GM19438 (cell line): Measurements from ENCODE around the gene WDR4.
"Not testable (repeated sequence)": the region's sequence is repeated elsewhere in the genome, so short reads cannot be mapped to it uniquely, and the experiment has no call there.

Source experiments
- ATAC-seq: cut with Tn5 transposase; IDR thresholded peaks from one replicate; pipeline ENCODE4 v1.9.1; 2021; ENCODE audit warnings: low read depth; ENCODE audit not compliant: unreplicated experiment

The WDR4 gene

DNA sequence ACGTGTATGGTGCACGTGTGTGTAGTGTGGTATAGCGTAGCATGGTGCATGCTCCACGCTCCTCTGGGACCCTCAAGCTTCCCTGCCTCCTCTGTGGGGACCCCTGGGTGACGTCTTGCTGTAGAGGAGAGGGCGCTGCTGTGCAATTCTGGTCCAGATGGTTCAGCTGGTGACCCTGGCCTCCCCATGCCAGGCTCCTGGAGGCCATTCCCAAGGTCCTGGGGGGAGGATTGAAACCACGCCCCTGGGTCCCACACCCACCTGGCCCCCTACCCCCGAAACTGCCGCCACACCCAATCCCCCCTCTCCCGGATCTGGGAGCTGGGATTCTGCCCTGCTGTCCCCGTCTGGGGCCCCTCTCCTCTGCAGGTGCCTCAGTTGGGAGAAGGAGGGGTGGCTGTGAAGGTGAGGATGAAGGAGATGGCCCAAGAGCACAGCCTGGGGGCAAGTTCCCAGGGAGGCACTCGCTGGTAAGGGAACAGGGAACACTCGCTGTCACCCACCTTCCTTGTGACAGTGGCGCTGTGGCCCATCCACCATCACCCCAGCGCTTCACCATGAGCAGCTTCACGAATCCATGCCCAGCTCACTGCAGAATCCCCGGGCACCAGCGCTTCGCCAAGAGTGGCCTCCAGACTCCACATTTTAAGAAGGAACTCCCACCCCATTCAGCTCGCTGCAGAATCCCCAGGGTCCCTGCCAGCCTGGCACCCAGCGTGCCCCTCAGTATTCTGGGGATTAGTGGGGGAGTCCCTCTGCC, 38.0 kb downstream of the WDR4 start:
- ATAC-seq: no peak

DNA sequence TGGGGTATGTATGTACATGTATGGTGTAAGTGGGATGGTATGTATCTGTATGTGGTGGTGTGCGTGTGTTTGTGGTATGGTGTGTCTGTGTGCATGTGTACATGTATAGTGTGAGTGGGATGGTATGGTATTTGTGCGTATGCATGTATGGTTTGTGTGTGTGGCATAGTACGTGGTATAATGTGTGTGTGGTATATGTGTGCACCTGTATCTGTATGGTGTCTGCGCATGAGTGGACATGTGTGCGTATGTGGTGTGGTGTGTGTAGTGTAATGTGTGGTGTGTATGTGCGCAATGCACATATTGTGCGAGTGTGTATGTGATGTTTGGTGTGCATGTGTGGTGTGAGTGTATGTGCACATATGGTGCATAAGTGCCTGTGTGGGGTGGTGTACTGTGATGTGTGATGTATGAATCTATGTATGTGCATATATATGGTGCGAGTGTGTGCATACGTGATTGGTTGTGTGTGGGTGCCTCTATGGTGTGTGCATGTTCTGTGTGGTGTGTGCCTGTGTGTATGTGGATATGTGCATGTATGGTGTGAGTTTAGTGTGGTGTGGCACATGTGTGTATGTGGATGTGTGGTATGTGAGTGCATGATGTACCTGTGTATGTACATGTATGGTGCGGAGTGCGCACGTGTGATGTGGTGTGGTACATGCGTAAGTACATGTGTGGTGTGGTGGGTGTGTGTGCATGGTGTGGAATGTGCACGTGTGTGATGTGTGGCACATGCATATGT, 38.8 kb downstream of the WDR4 start:
- ATAC-seq: no peak

DNA sequence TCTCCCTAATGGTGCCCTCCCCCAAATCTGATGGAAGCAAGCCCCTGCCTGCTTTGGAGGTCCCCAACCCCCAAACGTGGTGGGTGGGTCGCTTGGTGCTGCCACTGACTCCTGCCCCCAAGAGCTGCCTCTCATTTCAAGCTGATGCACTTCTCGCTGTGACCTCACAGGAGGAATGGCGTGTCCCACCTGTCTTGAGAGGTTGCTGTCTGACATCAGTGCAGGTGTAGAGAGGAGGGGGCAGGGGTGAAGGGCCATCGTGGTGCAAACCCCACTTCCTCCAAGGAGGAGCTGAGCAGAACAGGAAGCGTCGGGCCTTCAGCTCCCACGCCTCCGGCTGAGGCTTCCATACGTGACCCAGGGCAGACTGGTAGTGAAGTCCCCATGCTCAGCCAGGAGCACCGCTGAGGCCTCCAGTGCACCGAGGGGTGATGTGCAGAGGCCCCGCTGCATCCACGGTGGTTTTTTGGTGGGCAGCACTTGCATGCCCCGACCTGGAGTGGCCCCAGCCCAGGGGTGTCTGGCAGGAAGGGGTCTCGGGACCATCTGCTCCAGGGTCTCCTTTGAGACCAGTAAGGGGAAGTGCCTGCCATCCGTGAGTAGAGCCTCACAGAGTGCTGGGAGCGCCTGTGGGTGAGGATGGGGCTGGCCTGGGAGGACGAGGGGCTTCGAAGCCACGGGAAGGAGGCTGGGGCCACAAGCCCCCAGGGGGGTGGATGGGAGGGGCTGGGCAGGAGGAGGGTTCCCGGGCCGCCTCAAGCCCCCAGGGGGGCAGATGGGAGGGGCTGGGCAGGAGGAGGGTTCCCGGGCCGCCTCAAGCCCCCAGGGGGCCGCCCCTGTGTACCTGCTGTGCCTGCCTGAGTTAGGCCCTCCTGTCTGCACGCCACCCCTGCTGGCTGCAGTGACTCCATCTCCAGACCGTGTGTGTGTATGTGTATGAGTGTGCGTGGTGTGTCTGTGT, 39.8 kb downstream of the WDR4 start:
- no peak for ATAC-seq

DNA sequence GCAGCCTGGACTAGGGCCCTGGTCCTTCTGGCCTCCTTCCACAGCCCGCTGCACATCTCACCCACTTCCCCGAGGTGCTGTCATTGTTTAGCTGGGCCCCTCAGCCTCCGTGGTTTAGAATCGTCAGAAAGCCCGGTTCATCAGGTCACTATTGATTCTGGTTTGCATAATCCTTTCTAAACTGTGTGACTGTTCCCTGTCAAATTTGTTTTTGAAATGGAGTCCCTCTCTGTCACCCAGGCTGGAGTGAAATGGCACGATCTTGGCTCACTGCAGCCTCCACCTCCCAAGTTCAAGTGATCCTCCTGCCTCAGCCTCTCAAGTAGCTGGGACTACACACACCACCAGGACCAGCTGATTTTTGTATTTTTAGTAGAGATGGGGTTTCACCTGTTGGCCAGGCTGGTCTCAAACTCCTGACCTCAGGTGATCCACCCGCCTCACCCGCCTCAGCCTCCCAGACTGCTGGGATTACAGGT, 41.1 kb downstream of the WDR4 start:
- ATAC-seq: not testable (repeated sequence)

DNA sequence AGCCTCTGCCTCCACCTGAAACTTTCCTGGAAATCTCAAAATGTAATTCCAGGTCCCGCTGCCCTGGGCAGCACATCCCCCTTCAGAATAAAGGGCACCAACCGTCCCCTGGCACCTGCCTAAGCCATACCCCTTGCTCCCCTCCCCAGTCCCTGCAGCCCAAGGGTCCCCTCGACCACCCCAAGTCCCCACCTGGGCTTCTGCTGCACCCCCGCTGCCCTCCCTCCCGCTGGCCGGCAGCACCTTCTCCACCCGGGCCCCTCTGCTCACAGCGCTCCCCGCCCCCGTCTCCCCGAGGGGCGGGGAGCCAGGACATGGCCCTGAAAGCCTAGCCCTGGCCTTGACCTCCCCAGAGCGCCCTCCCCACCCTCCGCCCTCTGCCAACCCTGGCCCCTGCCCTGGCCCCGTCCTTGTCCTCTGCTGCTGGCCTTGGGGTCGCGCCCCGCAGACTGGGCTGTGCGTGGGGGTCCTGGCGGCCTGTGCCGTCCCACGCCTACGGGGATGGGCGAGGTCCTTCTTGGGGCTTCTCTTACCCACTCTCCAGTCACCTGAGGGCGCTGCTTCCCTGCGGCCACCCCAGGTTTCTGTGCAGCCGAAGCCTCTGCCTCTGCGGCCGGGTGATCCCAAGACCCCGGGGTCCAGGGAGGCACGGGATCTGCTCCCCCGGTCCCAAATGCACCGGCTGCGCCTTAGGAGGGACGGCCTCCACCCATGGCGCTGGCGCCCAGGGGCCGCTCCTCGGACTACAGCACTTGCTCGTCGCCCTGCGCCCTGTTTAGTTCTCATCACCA, 41.7 kb downstream of the WDR4 start:
- ATAC-seq: no peak

DNA sequence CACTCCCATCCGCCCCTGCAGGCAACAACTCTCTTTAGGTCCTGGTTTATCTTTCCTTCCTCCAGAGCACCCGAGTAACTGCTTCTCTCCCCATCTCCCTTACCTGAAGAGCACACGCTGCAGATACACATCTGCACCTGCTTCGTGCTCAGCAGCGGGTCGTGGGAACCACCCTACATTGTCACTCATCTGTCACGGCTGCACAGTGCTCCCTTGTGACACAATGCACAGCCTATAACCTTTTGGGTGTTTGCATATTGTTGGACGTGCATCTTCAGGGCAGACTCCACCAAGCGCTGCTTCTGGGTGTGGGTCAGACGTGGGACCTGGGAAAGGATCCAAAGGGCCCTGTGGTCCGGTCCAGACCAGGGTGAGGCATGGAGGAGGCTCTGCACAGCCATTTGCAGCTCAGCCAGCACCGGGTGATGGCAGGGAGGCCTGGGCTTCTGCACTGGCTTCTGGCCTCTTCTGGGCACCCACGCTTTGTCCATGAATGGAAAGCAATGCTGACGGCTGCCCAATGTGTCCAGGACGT, 42.5 kb downstream of the WDR4 start:
- no peak for ATAC-seq

DNA sequence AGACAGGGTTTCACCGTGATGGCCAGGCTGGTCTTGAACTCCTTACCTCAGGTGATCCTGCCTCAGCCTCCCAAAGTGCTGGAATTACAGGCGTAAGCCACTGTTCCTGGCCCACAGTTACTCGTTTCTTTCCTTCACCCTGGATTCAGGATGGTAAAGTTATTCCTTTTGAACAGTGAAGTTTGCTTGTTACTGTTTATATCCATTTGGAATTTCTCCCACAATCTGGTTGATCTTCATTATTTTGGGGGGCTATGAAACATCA, 43.0 kb downstream of the WDR4 start:
- ATAC-seq: no peak

DNA sequence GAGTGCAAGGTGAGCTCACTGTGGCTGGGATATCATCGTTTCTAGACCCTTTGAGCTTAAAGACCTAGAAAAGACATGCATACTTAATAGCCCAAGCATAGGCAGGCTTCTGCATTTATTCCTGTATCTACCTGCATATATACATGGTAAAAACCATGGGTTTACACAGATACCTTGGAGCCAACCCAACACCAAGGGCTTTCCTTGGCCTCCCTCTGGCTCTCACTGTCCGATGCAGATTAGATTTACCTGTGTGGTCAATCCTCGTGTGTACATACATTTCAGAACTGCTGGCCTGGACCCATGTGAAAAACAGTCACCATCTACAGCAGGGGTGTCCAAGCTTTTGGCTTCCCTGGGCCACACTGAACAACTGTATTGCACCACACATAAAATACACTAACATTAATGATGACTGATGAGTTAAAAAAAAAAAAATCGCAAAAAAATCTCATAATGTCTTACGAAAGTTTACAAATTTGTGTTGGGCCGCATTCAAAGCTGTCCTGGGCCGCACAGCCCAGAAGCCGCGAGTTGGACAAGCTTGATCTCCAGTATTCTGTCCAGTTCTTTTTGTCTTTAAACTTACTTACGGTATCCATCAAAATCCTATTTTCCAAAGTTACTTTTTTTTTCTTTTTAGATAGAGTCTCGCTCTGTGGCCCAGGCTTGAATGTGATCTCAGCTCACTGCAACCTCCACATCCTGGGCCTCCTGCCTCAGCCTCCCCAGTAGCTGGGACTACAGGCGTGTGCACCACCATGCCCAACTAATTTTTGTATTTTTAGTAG, 43.5 kb downstream of the WDR4 start:
- ATAC-seq: no peak

DNA sequence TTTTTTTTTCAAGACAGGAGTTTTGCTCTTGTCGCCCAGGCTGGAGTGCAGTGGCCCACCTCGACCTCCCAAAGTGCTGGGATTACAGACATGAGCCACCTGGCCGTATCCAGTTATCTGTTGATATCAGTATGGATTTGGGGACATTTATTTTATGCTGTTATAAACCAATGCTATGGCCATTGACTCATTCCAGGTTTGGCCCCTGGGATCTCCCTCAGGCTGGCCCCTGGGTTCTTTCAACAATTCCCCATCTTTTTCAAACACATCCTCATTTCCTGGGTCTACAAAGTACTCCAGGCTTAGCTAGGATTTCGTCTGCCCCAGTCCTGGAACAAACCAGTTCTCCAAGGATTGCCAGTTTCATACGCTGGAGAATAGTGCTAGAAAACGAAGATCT, 44.1 kb downstream of the WDR4 start:
- ATAC-seq: no peak

DNA sequence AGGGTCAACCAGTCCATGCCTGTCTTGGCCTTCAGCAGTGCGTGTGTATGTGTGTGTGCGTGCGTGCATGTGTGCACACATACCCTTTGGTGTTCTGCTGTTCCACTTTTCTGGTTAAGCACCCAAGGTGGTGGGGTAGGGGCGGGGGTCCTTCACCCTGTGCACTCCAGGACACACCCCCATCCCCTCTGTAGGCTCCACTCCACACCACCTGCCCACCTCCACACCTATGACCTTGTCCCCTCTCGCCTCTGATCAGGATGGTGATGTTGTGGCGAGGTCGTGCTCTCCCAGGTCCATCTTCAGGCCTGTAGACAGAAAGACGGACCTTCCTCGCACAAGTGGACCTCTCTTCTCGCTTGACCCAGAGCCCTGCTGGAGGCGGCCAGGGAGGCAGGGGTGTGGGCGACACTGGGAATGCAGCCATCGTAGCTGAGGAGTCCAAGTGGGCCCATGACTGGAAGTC, 44.6 kb downstream of the WDR4 start:
- no peak for ATAC-seq

DNA sequence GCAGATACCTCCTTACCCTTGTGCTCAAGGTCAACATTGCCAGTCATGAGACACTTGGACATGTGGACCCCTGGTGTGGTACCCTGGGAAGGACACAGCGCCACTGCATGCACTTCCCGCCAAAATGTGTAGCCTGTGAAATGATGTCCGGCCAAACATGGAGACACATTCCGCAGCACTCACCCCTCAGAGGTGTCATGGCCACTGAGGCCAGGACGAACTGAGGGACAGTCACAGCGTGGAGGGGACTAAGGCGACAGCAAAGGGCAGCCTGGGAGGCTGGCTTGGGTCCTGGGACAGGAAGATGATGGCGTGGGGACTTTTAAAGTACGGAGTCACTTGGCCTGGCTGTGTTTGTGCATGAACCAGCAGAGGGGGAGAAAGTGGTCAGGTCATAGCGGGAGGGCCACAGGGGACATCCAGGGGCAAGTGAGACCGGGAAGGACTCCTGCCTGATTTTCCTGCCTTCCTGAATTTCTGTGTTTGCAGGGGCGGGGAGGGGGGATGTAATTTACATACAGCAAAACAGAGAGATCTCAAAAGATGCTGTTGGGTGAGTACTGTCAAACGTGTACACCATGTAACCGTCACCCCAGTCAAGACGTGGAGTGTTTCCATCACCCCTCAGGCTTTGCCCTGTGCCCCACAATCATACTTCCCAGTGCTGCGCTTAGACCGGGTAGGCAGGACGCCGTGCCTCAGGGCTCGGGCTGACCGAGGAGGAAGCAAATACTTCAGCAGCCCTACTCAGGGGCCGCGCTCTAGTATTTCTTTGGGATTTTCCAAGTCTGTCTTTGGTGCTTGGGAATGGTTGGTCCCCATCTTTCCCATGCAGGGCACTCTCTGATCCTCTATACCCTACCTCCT, 45.2 kb downstream of the WDR4 start:
- ATAC-seq: no peak

DNA sequence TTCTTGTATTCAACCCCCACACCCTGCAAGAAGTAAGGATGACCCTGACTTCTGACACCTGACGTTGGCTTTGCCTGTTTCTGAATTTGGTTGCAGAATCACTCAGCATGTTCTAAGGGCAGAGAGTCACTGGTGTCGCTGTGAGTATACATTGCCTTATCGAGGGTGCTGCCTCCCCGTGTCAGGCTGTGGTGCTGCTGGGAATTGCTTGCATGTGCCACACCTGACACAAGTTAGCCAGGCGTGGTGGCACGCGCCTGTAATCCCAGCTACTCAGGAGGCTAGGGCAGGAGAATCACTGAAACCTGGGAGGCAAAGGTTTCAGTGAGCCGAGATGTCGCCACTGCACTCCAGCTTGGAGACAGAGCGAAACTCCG, 45.9 kb downstream of the WDR4 start:
- ATAC-seq: no peak

DNA sequence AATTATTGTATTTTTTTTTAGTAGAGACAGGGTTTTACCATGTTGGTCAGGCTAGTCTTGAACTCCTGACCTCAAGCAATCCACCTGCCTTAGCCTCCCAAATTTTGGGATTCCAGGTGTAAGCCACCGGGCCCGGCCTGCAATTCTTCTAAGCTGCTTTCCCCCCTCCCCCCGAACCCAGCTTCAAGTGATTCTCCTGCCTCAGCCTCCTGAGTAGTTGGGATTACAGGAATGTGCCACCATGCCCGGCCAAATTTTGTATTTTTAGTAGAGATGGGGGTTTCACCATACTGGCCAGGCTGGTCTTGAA, 47.1 kb downstream of the WDR4 start:
- ATAC-seq: not testable (repeated sequence)

DNA sequence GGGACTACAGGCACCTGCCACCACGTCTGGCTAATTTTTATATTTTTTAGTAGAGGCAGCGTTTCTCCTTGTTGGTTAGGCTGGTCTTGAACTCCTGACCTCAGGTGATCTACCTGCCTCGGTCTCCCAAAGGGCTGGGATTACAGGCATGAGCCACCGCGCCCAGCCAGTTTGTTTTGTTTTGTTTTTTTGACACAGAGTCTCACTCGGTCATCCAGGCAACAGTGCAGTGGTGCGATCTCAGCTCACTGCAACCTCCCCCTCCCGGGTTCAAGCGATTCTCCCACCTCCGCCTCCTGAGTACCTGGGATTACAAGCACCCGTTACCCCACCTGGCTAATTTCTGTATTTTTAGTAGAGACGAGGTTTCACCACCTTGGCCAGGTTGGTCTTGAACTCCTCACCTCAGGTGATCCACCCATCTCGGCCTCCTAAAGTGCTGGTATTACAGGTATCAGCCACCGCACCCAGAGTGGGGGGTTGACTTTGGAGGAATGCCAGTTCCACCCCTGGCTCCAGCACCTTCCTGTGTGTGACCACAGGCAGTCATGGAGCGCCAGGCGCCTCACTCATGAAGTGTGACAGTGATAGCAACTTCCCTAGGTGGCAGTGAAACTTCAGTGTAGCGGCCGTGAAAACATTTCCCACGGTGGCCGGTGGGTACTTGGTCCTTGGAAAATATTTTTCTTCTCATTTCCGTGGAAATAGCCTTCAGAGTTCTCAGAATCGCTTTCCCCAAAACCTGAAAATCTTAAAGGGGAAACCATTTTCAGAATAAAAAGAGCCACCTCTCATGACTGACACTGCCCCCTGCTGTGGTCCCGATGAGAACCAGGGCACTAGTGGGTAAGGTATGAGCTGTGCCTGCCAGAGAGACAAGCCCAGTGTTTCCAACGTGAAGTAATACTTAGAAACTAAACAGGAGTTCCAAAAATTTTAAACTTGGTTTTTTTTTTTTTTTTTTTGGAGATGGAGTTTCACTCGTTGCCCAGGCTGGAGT, 48.6 kb downstream of the WDR4 start:
- no peak for ATAC-seq

DNA sequence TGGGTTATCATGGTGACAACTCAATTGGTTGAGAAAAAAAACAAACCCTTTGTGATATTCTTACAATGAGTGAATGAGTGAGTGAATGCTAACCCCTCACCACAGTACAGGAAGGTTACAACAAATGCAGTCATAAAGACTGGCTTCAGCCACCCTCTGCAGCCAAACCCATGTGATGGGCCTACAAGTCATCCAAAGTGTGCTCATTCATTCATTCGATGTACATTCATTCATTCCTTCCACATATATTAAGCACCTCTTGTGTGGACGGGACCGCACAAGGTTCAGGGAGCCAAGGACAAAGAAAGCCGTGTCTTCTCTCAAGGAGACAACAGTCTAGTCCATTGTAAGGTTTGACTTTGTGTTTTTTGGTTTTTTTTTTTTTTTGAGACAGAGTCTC, 49.4 kb downstream of the WDR4 start:
- ATAC-seq: no peak

DNA sequence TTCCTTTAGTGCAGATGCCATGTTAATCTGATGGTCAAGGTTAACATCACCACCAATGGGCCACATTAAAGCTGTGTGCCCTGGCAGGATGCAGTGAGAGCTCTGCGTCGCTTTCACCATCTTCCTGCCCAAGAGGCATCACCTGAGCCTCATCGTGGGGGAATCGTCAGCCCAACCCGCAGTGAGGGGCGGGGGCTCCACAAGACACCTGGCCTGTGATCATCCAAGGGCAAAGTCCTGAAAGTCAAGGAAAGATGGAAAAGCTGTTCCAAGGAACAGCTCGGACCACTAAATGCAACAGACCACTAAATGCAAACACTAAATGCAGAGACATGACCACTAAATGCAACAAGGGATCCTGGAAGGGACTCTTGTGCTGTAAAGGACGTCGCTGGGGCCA, 49.9 kb downstream of the WDR4 start:
- no peak for ATAC-seq

DNA sequence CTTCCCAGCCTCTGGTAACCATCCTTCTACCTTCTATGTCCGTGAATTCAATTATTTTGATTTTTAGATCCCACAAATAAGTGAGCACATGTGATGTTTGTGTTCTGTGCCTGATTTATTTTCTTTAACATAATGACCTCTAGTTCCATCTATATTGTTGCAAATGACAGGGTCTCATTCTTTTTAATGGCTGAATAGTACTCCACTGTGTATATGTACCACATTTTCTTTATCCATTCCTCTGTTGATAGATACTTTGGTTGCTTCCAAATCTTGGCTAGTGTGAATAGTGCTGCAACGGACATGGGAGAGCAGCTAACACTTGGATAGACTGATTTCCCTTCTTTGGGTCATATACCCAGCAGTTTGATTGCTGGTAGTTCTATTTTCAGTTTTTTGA, 51.8 kb downstream of the WDR4 start:
- ATAC-seq: no peak
